Thyroid gland (tissue), 4 donors: ENCODE data around the gene FARS2. TPM values are rescaled to one million over a fixed set of nuclear protein-coding genes. Genes with fewer than 3 reads are reported as not detected.

Experiments
- DNase-seq, 2 donors: peaks; one replicate each; pipeline ENCODE4 v3.0.0-alpha.2; 2019
- H3K27ac ChIP-seq, 3 donors: fragments of 200-600 bp; sonication (generic); 1 replicate in 2 of 3; 2 replicates in 1 of 3; pipeline ENCODE4 v1.5.1; 2016 to 2019; ENCODE audit warnings: mild to moderate bottlenecking in 1 of 3, moderate library complexity in 1 of 3
- H3K27me3 ChIP-seq: fragments of 200-600 bp; sonication (generic); one replicate; pipeline ENCODE4 v1.5.1; 2019
- H3K36me3 ChIP-seq, 2 donors: fragments of 200-600 bp; sonication (generic); one replicate each; pipeline ENCODE4 v1.5.1; 2016 to 2019
- H3K4me1 ChIP-seq, 2 donors: fragments of 200-600 bp; sonication (generic); one replicate each; pipeline ENCODE4 v1.5.1; 2017 to 2019
- H3K4me3 ChIP-seq, 3 donors: fragments of 200-600 bp; sonication (generic); replicated peaks in 1 of 3; 1 replicate in 2 of 3; 2 replicates in 1 of 3; pipeline ENCODE4 v1.5.1; 2016; ENCODE audit warnings: mild to moderate bottlenecking in 1 of 3
- H3K9me3 ChIP-seq: fragments of 200-600 bp; sonication (generic); one replicate; pipeline ENCODE4 v1.5.1; 2017
- CTCF ChIP-seq, 6 experiments: fragments of 200-600 bp in 3 of 6; fragments of 450-650 bp in 3 of 6; sonication (generic) in 3 of 6; IDR thresholded peaks; one replicate each; pipeline ENCODE4 v1.5.1; 2016 to 2019; ENCODE audit warnings: antibody characterized with exemption in 6 of 6, mild to moderate bottlenecking in 2 of 6, inconsistent platforms in 1 of 6, moderate library complexity in 1 of 6
- POLR2A ChIP-seq, 2 donors: fragments of 450-650 bp; IDR thresholded peaks; one replicate each; pipeline ENCODE4 v1.6.1; 2017; ENCODE audit warnings: antibody characterized with exemption in 2 of 2, mild to moderate bottlenecking in 2 of 2, moderate library complexity in 1 of 2
- WGBS, 2 donors: methylation state at CpG; one replicate each; pipeline ENCODE4 v1.1.5; 2017; 5-methylcytosine and 5-hydroxymethylcytosine counted together
- intact Hi-C: fragments of 100-400 bp; cut with DNase I; formaldehyde crosslinking; loops from one replicate; pipeline ENCODE4 v1.15.1; 2023
- total RNA-seq, 4 donors: library from RNA; depleted of rRNA; stranded (reverse); fragments of >200 nt; gene quantifications; one replicate each; pipeline ENCODE4 v1.2.3, GENCODE V29; 2016

Gene FARS2
- total RNA-seq, 4 donors from 2014 or later, result 27.4 to 47.1 (median 34.2) TPM

- H3K9me3 ChIP-seq, result no peaks in the 10 kb centered on the region
- intact Hi-C loops, result no loop called here
- WGBS, 2 donors, result 75 to 87% methylated on average over 2 of the region's 2 CpGs
Measured at GRCh38 chr6:5674721-5675120, 413.4 kb downstream of the FARS2 start.

GRCh38 chr6:5676701-5677100 lies 415.4 kb downstream of the FARS2 start:
- intact Hi-C loops, result no loop called here
- no peak for DNase-seq
- Histone ChIP-seq H3K9me3 (no peaks in the 10 kb centered on the region), H3K4me3 (no peak overlapping the region), H3K4me1 (peaks cover 26% of the 10 kb centered on the region in 2 donors), H3K27me3 (no peaks in the 10 kb centered on the region), H3K36me3 (no peaks in the 10 kb centered on the region), H3K27ac (no peak overlapping the region)
- TF ChIP-seq CTCF (IDR thresholded peaks at IDR 0.05), result no peak
- WGBS, 2 donors, result 95% methylated on average over 2 of the region's 2 CpGs

More at GRCh38 chr6:5674721-5675120, 413.4 kb downstream of the FARS2 start:
- H3K27ac ChIP-seq, result no peak overlapping the region
- no peak for DNase-seq
- no peaks in the 10 kb centered on the region for H3K27me3 ChIP-seq
- no peak overlapping the region for H3K4me3 ChIP-seq
- peaks cover 26% of the 10 kb centered on the region in 2 donors for H3K4me1 ChIP-seq
- TF ChIP-seq POLR2A (IDR thresholded peaks at IDR 0.05), result no peak
- no peak for TF ChIP-seq CTCF (IDR thresholded peaks at IDR 0.05)
- H3K36me3 ChIP-seq, result no peaks in the 10 kb centered on the region

GRCh38 chr6:5677219-5678000 lies 416.1 kb downstream of the FARS2 start:
- Histone ChIP-seq H3K9me3 (no peaks in the 10 kb centered on the region), H3K27me3 (no peaks in the 10 kb centered on the region), H3K27ac (no peak overlapping the region), H3K4me3 (no peak overlapping the region), H3K4me1 (peaks cover 26% of the 10 kb centered on the region in 2 donors), H3K36me3 (no peaks in the 10 kb centered on the region)
- no peak for TF ChIP-seq CTCF (IDR thresholded peaks at IDR 0.05)
- TF ChIP-seq POLR2A (IDR thresholded peaks at IDR 0.05), result no peak
- 52 to 57% methylated on average over 6 of the region's 6 CpGs for WGBS, 2 donors
- peak; percentile 58 to 60 for DNase-seq
- intact Hi-C loops, result no loop called here

- DNase-seq, result no peak
- H3K36me3 ChIP-seq, result no peaks in the 10 kb centered on the region
- TF ChIP-seq POLR2A (IDR thresholded peaks at IDR 0.05) (no peak), CTCF (IDR thresholded peaks at IDR 0.05) (no peak)
- intact Hi-C loops, result no loop called here
- WGBS, 2 donors, result 84 to 87% methylated on average over 2 of the region's 2 CpGs
- peaks cover 23 to 26% of the 10 kb centered on the region in 2 donors for H3K4me1 ChIP-seq
- H3K27me3 ChIP-seq, result no peaks in the 10 kb centered on the region
- no peak overlapping the region for H3K4me3 ChIP-seq
- no peak overlapping the region for H3K27ac ChIP-seq
- H3K9me3 ChIP-seq, result no peaks in the 10 kb centered on the region
Measured at GRCh38 chr6:5679270-5679669, 418.0 kb downstream of the FARS2 start.

GRCh38 chr6:5679691-5680090 lies 418.4 kb downstream of the FARS2 start:
- DNase-seq, result no peak
- Histone ChIP-seq H3K36me3 (no peaks in the 10 kb centered on the region), H3K4me1 (peaks cover 22 to 26% of the 10 kb centered on the region in 2 donors), H3K9me3 (no peaks in the 10 kb centered on the region), H3K27ac (no peak overlapping the region), H3K4me3 (no peak overlapping the region), H3K27me3 (no peaks in the 10 kb centered on the region)
- intact Hi-C loops, result no loop called here
- WGBS, 2 donors, result 58 to 64% methylated on average over 4 of the region's 4 CpGs
- TF ChIP-seq POLR2A (IDR thresholded peaks at IDR 0.05), result no peak
- TF ChIP-seq CTCF (IDR thresholded peaks at IDR 0.05), result no peak
